ENCODE results near the gene CLEC2L. TPM values are rescaled to one million over a fixed set of nuclear protein-coding genes. Genes with fewer than 3 reads are reported as not detected.

CLEC2L gene
- total and polyA plus RNA-seq, 2 of the 13 experiments (the other 11 are each of a cell fraction or from before 2014, with no cell fraction given), result 0.20 to 0.25 TPM

- Histone ChIP-seq H2AFZ (ENCODE audit: low read length) (no peak overlapping the region), H3K79me2 (ENCODE audit: insufficient read depth, low read length) (no peaks in the 10 kb centered on the region), H3K27ac (ENCODE audit: extremely low read length, insufficient read depth, low read length) (no peak overlapping the region), H3K27me3 (ENCODE audit: control insufficient read depth in 1 of 2, insufficient read depth in 2 of 2, low read length in 2 of 2) (no peaks in the 10 kb centered on the region), H3K4me1 (ENCODE audit: insufficient read depth, low read length) (no peaks in the 10 kb centered on the region), H4K20me1 (ENCODE audit: insufficient read depth, low read length) (no peaks in the 10 kb centered on the region), H3K4me2 (ENCODE audit: low read depth, low read length) (no peak overlapping the region), H3K9ac (ENCODE audit: insufficient read depth, low read depth, low read length) (no peak overlapping the region), H3K4me3 (replicated peaks in 1 of 3; ENCODE audit: insufficient read depth in 1 of 3, low read depth in 2 of 3, low read length in 3 of 3) (no peak overlapping the region), H3K36me3 (replicated peaks in 1 of 2; ENCODE audit: control insufficient read depth in 1 of 2, insufficient read depth in 2 of 2, low read length in 2 of 2) (peaks cover 36 to 85% of the 10 kb centered on the region in 2 experiments), H3K9me3 (ENCODE audit: low read length) (no peaks in the 10 kb centered on the region)
- CTCF ChIA-PET (ENCODE audit: low intra/inter-chr PET ratio, low total read pairs), result no interaction called here
- intact Hi-C loops (cut with micrococcal nuclease; ENCODE audit: unreplicated experiment), result no loop called here
- peak; percentile 67 for TF ChIP-seq ZNF629 (CRISPR knock-in tag; conservative IDR thresholded peaks at IDR 0.05)
- no peak for TF ChIP-seq RFX1 (IDR thresholded peaks at IDR 0.05)
- TF ChIP-seq KLF13 (CRISPR knock-in tag; IDR thresholded peaks at IDR 0.05), result no peak
- TF ChIP-seq, protein P1, sequence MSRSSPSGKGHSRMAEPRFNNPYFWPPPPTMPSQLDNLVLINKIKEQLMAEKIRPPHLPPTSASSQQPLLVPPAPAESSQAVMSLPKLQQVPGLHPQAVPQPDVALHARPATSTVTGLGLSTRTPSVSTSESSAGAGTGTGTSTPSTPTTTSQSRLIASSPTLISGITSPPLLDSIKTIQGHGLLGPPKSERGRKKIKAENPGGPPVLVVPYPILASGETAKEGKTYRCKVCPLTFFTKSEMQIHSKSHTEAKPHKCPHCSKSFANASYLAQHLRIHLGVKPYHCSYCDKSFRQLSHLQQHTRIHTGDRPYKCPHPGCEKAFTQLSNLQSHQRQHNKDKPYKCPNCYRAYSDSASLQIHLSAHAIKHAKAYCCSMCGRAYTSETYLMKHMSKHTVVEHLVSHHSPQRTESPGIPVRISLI (CRISPR knock-in tag; IDR thresholded peaks at IDR 0.05; ENCODE audit: borderline replicate concordance), result no peak
- no peak for TF ChIP-seq MTA3 (CRISPR knock-in tag; IDR thresholded peaks at IDR 0.05)
- DNase-seq (ENCODE audit: low spot score), result no peak
- 96% methylated on average over 4 of the region's 4 CpGs for WGBS (ENCODE audit: low lambda C conversion rate)
- no peak for ATAC-seq
- BruUV-seq (replicated peaks), result no TSS peak
- FAIRE-seq, result no peak
- POLR2A ChIA-PET, result no interaction called here
- in situ Hi-C loops (cut with HindIII; ENCODE audit: extremely low pct_ligation_motif_present, low pct_unique_long_range_greater_than_20kb), result no loop called here
Observed at GRCh38 chr7:139592801-139593461, 69.4 kb downstream of the CLEC2L start.

DNA sequence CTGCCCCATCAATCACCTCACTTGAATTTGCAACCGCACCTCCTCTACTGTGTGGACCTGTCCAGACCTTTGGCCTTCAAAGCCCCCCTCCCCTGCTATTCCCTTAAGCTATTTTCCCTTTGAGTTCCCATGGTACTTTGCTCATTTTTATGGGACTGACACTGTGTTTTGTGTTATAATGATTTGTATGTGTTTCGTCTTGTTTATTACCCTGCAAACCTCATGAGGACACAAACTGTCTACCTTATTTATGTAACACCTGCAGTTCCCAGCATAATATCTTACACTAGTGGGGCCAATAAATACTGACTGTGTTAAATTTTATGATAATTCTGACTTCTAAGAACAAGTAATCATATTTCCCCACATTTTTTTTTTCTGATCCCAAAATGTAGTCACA lies 70.6 kb downstream of the CLEC2L start:
- Histone ChIP-seq H3K4me1 (ENCODE audit: insufficient read depth, low read length) (no peaks in the 10 kb centered on the region), H3K4me3 (replicated peaks in 1 of 3; ENCODE audit: insufficient read depth in 1 of 3, low read depth in 2 of 3, low read length in 3 of 3) (no peak overlapping the region), H3K27ac (ENCODE audit: extremely low read length, insufficient read depth, low read length) (no peak overlapping the region), H3K9me3 (ENCODE audit: low read length) (no peaks in the 10 kb centered on the region), H3K9ac (ENCODE audit: insufficient read depth, low read depth, low read length) (no peak overlapping the region), H4K20me1 (ENCODE audit: insufficient read depth, low read length) (no peaks in the 10 kb centered on the region), H3K36me3 (replicated peaks in 1 of 2; ENCODE audit: control insufficient read depth in 1 of 2, insufficient read depth in 2 of 2, low read length in 2 of 2) (peaks cover 36 to 90% of the 10 kb centered on the region in 2 experiments), H3K79me2 (ENCODE audit: insufficient read depth, low read length) (no peaks in the 10 kb centered on the region), H2AFZ (ENCODE audit: low read length) (no peak overlapping the region), H3K27me3 (ENCODE audit: control insufficient read depth in 1 of 2, insufficient read depth in 2 of 2, low read length in 2 of 2) (no peaks in the 10 kb centered on the region), H3K4me2 (ENCODE audit: low read depth, low read length) (no peak overlapping the region)
- DNase-seq (ENCODE audit: low spot score), result no peak
- ChIA-PET CTCF (ENCODE audit: low intra/inter-chr PET ratio, low total read pairs) (no interaction called here), POLR2A (no interaction called here)
- intact Hi-C loops (cut with micrococcal nuclease; ENCODE audit: unreplicated experiment) (no loop called here), in situ Hi-C loops (cut with HindIII; ENCODE audit: extremely low pct_ligation_motif_present, low pct_unique_long_range_greater_than_20kb) (no loop called here)
- TF ChIP-seq, protein P2, sequence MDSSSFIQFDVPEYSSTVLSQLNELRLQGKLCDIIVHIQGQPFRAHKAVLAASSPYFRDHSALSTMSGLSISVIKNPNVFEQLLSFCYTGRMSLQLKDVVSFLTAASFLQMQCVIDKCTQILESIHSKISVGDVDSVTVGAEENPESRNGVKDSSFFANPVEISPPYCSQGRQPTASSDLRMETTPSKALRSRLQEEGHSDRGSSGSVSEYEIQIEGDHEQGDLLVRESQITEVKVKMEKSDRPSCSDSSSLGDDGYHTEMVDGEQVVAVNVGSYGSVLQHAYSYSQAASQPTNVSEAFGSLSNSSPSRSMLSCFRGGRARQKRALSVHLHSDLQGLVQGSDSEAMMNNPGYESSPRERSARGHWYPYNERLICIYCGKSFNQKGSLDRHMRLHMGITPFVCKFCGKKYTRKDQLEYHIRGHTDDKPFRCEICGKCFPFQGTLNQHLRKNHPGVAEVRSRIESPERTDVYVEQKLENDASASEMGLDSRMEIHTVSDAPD (CRISPR knock-in tag; IDR thresholded peaks at IDR 0.05), result no peak
- WGBS (ENCODE audit: low lambda C conversion rate), result 100% methylated on average over 2 of the region's 2 CpGs
- no peak for FAIRE-seq
- BruUV-seq (replicated peaks), result no TSS peak
- no peak for ATAC-seq

Other genes starting within 250 kb of the CLEC2L start
- 50.7 and 59.2 TPM in 2 replicates for gene FMC1, start 182.3 kb upstream of the CLEC2L start, total RNA-seq (2016; rRNA removed; fragmentation: Illumina TruSeq; extraction: Trizol)
- gene FMC1, start 182.3 kb upstream of the CLEC2L start, polyA plus RNA-seq (2011; rRNA removed), result 37.3 and 39.2 TPM in 2 replicates
- 50.7 and 59.5 TPM in 2 replicates for gene LUC7L2, start 163.8 kb upstream of the CLEC2L start, total RNA-seq (2016; rRNA removed; fragmentation: Illumina TruSeq; extraction: Trizol)
- gene LUC7L2, start 163.8 kb upstream of the CLEC2L start, polyA plus RNA-seq (2011; rRNA removed), result 15.9 and 17.9 TPM in 2 replicates
- not detected in 2 replicates for gene KLRG2, start 40.0 kb upstream of the CLEC2L start, total RNA-seq (2016; rRNA removed; fragmentation: Illumina TruSeq; extraction: Trizol)
- not detected in 2 replicates for gene KLRG2, start 40.0 kb upstream of the CLEC2L start, polyA plus RNA-seq (2011; rRNA removed)

Measured in HepG2 (cell line).